K562 (cell line): ENCODE data around the gene NOP14. TPM values are rescaled to one million over a fixed set of nuclear protein-coding genes. Genes with fewer than 3 reads are reported as not detected.

ENCODE experiments used
- ATAC-seq: fragments of 200-7000 bp; cut with Tn5 transposase; 3 replicates; pipeline ENCODE4 v1.9.1; 2020; ENCODE audit warnings: moderate library complexity
- BruUV-seq: library from RNA; stranded (reverse); fragments of 400-500 nt; replicated peaks from 2 replicates; lab custom pipeline; 2021; lab: Mats Ljungman, UMichigan
- CTCF ChIA-PET: fragments of 300-600 bp; formaldehyde crosslinking; extraction: SDS; loops from one replicate; lab custom pipeline; 2021; ENCODE audit warnings: low intra/inter-chr PET ratio; lab: Yijun Ruan, JAX
- POLR2A ChIA-PET: fragments of 300-600, 350-650 bp; sonication (Branson Sonifier 250); formaldehyde crosslinking; extraction: SDS; loops from one replicate; lab custom pipeline; 2021; ENCODE audit warnings: antibody characterized with exemption, inconsistent platforms; lab: Yijun Ruan, JAX
- DNase-seq, 4 experiments: peaks; one replicate each; pipeline versions ENCODE4 v3.0.0 to v3.0.0-alpha.2; 2011 to 2018; ENCODE audit warnings: low spot score in 3 of 4, mixed read lengths in 3 of 4; ENCODE audit errors: extremely low read depth in 1 of 4
- FAIRE-seq: peaks from 2 replicates; lab custom pipeline; 2011; peaks lifted over from hg19 to GRCh38; lab: Jason Lieb, UNC
- H2AFZ ChIP-seq: 2 replicates; pipeline ENCODE4 v1.6.0; 2011; ENCODE audit warnings: low read depth, low read length, control low read depth, inconsistent platforms
- H3K27ac ChIP-seq: fragments of 200-600 bp; 3 replicates; pipeline ENCODE4 v1.8.0; 2011; ENCODE audit warnings: low read depth, mild to moderate bottlenecking, control low read depth, inconsistent platforms, low read length, moderate library complexity, mixed read lengths; ENCODE audit errors: extremely low read depth
- H3K27me3 ChIP-seq, 2 experiments: fragments of 300-600 bp in 1 of 2; 2 replicates in 1 of 2; 3 replicates in 1 of 2; pipeline versions ENCODE4 v1.6.0 to v1.8.0; 2011; ENCODE audit warnings: inconsistent platforms in 2 of 2, low read length in 2 of 2, mild to moderate bottlenecking in 1 of 2, mixed read lengths in 1 of 2, moderate library complexity in 1 of 2; ENCODE audit not compliant: control insufficient read depth in 2 of 2, insufficient read depth in 2 of 2
- H3K36me3 ChIP-seq: fragments of 300-600 bp; 3 replicates; pipeline ENCODE4 v1.8.0; 2011; ENCODE audit warnings: mild to moderate bottlenecking, low read length, inconsistent platforms; ENCODE audit not compliant: control insufficient read depth, insufficient read depth
- H3K4me1 ChIP-seq, 2 experiments: fragments of 200-600 bp in 1 of 2; replicated peaks in 1 of 2; 2 replicates in 1 of 2; 3 replicates in 1 of 2; pipeline versions ENCODE4 v1.5.1 to v1.8.0; 2011; ENCODE audit warnings: inconsistent platforms in 2 of 2, low read length in 2 of 2, mild to moderate bottlenecking in 1 of 2, mixed read lengths in 1 of 2, moderate library complexity in 1 of 2; ENCODE audit not compliant: control insufficient read depth in 2 of 2, insufficient read depth in 2 of 2
- H3K4me2 ChIP-seq: 2 replicates; pipeline ENCODE4 v1.6.1; 2011; ENCODE audit warnings: low read length, control low read depth, inconsistent platforms, mixed read lengths; ENCODE audit not compliant: insufficient read depth
- H3K4me3 ChIP-seq: fragments of 200-600 bp; sonication (generic), shearing (Covaris generic); 2 replicates; pipeline ENCODE4 v1.5.1; 2016; ENCODE audit warnings: control low read depth, inconsistent platforms
- H3K79me2 ChIP-seq: fragments of 200-600 bp; 3 replicates; pipeline ENCODE4 v1.8.0; 2011; ENCODE audit warnings: low read length, inconsistent platforms; ENCODE audit not compliant: control insufficient read depth, insufficient read depth
- H3K9ac ChIP-seq, 2 experiments: 2 replicates each; pipeline versions ENCODE4 v1.6.0 to v1.6.1; 2011; ENCODE audit warnings: low read depth in 2 of 2, low read length in 2 of 2, control low read depth in 1 of 2, inconsistent platforms in 1 of 2, mild to moderate bottlenecking in 1 of 2, mixed read lengths in 1 of 2; ENCODE audit not compliant: insufficient read depth in 1 of 2
- H3K9me1 ChIP-seq: one replicate; pipeline ENCODE4 v1.6.0; 2011; ENCODE audit warnings: inconsistent platforms, mild to moderate bottlenecking, low read length, moderate library complexity; ENCODE audit not compliant: control insufficient read depth, insufficient read depth
- H3K9me3 ChIP-seq: replicated peaks from 2 replicates; pipeline ENCODE4 v1.5.1; 2011; ENCODE audit warnings: low read depth, low read length, inconsistent platforms; ENCODE audit not compliant: control insufficient read depth, insufficient read depth
- H4K20me1 ChIP-seq: replicated peaks from 2 replicates; pipeline ENCODE4 v1.6.1; 2011; ENCODE audit warnings: low read length, inconsistent platforms, mixed read lengths; ENCODE audit not compliant: control insufficient read depth, insufficient read depth
- BDP1 ChIP-seq: IDR thresholded peaks from 3 replicates; pipeline ENCODE4 v1.6.1; 2011; ENCODE audit not compliant: insufficient read length, insufficient read depth
- ETV1 ChIP-seq: fragments of 450-650 bp; conservative IDR thresholded peaks from 2 replicates; pipeline ENCODE4 v1.6.1; 2016; ENCODE audit warnings: missing genetic modification characterization, control low read depth, low read depth, missing compliant biosample characterization
- FOXK1 ChIP-seq: sonication (generic); formaldehyde crosslinking; IDR thresholded peaks from 2 replicates; pipeline ENCODE4 v1.8.0; 2022; ENCODE audit warnings: missing genetic modification reagents, mild to moderate bottlenecking, borderline replicate concordance
- KAT8 ChIP-seq: fragments of 450-650 bp; IDR thresholded peaks from 2 replicates; pipeline ENCODE4 v1.6.1; 2016; ENCODE audit warnings: low read depth, mild to moderate bottlenecking
- MCM3 ChIP-seq: fragments of 450-650 bp; IDR thresholded peaks from 2 replicates; pipeline ENCODE4 v1.6.1; 2016
- MTF1 ChIP-seq: fragments of 250-450 bp; sonication (Bioruptor Pico); IDR thresholded peaks from 2 replicates; pipeline ENCODE4 v1.9.0; 2021; ENCODE audit warnings: moderate library complexity, mild to moderate bottlenecking, inconsistent platforms, borderline replicate concordance
- POLR3A ChIP-seq: IDR thresholded peaks from 2 replicates; pipeline ENCODE4 v1.6.1; 2011; ENCODE audit warnings: borderline replicate concordance, mild to moderate bottlenecking, moderate library complexity; ENCODE audit not compliant: insufficient read length, insufficient read depth; ENCODE audit errors: extremely low read depth
- PTBP1 ChIP-seq: fragments of 200-400 bp; formaldehyde crosslinking; IDR thresholded peaks from 2 replicates; pipeline ENCODE4 v1.6.1; 2017; ENCODE audit warnings: low read depth, low read length
- RNF2 ChIP-seq: sonication (generic); IDR thresholded peaks from 2 replicates; pipeline ENCODE4 v1.6.1; 2016
- TBP ChIP-seq: optimal IDR thresholded peaks from 2 replicates; pipeline ENCODE3; 2011; ENCODE audit warnings: low read depth, low read length, improper control_type of control experiment
- ZFX ChIP-seq: sonication (generic); formaldehyde crosslinking; IDR thresholded peaks from 2 replicates; pipeline ENCODE4 v1.8.0; 2022; ENCODE audit warnings: mild to moderate bottlenecking, missing genetic modification reagents, moderate library complexity
- WGBS: fragments of 100-300 bp; shearing (Covaris generic); methylation state at CpG from one replicate; pipeline ENCODE4 v1.1.6; 2016; ENCODE audit warnings: low coverage, mixed read lengths; ENCODE audit not compliant: insufficient coverage; ENCODE audit errors: missing lambda C conversion rate; 5-methylcytosine and 5-hydroxymethylcytosine counted together
- in situ Hi-C: fragments of 300-500 bp; cut with MboI; formaldehyde crosslinking; loops from 4 replicates; pipeline ENCODE4 v1.15.0; 2018; ENCODE audit warnings: inconsistent platforms, mixed read lengths
- intact Hi-C: fragments of 100-400 bp; cut with micrococcal nuclease; formaldehyde crosslinking; loops from 2 replicates; pipeline ENCODE4 v1.14.2; 2022
- polyA plus RNA-seq, 8 experiments: library from polyadenylated mRNA; depleted of rRNA in 4 of 8; stranded (reverse) in 5 of 8; unstranded in 3 of 8; fragments of >200 nt; fragmentation: Nextera tagmentation in 2 of 8; fragmentation: Illumina TruSeq in 1 of 8; extraction: Ambion mirVana in 2 of 8; extraction: Trizol in 1 of 8; gene quantifications; 2 replicates each; pipeline versions ENCODE4 v1.2.1 to v1.2.3, GENCODE V29; 2011 to 2014; ENCODE audit warnings: inconsistent platforms in 1 of 8, missing spikeins in 1 of 8
- total RNA-seq, 7 experiments: library from RNA; depleted of rRNA in 6 of 7; stranded (reverse); fragments of >200 nt in 6 of 7; fragmentation: Illumina TruSeq in 2 of 7; extraction: Trizol in 2 of 7; gene quantifications; 2 replicates each; pipeline versions ENCODE4 v1.2.1 to v1.2.3, GENCODE V29; 2011 to 2021; ENCODE audit warnings: low replicate concordance in 1 of 7
- TF ChIP-seq, protein P1 (sequence below): sonication (generic); formaldehyde crosslinking; IDR thresholded peaks from 2 replicates; pipeline ENCODE4 v1.8.1; 2023; ENCODE audit warnings: mild to moderate bottlenecking, missing genetic modification reagents
- TF ChIP-seq, protein P2 (sequence below): fragments of 450-650 bp; formaldehyde crosslinking; IDR thresholded peaks from 2 replicates; pipeline ENCODE4 v1.4.0; 2020; ENCODE audit warnings: mild to moderate bottlenecking, mixed read lengths
- TF ChIP-seq, protein P3 (sequence below): fragments of 250-450 bp; sonication (Bioruptor Pico); IDR thresholded peaks from 2 replicates; pipeline ENCODE4 v1.8.0; 2021; ENCODE audit warnings: mild to moderate bottlenecking, moderate library complexity
- TF ChIP-seq, protein P4 (sequence below), 3 experiments: IDR thresholded peaks in 2 of 3; conservative IDR thresholded peaks in 1 of 3; 2 replicates each; pipeline ENCODE4 v1.5.1; 2011 to 2012; ENCODE audit warnings: low read length in 3 of 3, mild to moderate bottlenecking in 3 of 3, control low read depth in 2 of 3, improper control_type of control experiment in 1 of 3, inconsistent platforms in 1 of 3, low read depth in 1 of 3, mixed read lengths in 1 of 3, moderate library complexity in 1 of 3; ENCODE audit not compliant: insufficient read depth in 2 of 3

The NOP14 gene
- total and polyA plus RNA-seq, 9 of the 15 experiments (the other 6 are each of a cell fraction or from before 2014, with no cell fraction given) = 12.7 to 76.0 (median 50.9) TPM

DNA sequence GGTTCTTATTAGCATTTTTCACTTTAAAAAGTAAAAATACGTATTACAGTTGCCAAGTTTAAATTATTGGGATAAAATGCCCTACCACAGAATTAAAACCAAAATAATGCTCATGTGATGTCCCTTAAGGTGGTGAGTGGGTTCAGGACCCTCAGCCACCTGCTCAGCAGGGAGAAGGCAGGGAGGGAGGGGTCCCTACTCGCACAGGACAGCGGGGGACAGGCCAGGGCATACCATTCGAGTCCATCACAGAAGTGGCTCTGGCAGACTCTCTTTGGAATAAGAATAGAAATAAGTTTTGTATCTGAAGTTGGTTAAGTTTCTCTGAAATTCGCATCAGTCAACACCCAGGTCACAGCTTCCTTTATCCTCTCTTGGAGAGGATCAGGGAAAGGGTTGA, 37.7 kb downstream of the NOP14 start:
- Histone ChIP-seq H3K9me3 (no peaks in the 10 kb centered on the region), H3K4me1 (peaks cover 0 to 6% of the 10 kb centered on the region in 2 experiments; a peak in 1 of 5 replicates), H2AFZ (no peak overlapping the region), H4K20me1 (0 out of 2 replicates have a peak, but pooled peaks cover 8% of the 10 kb centered on the region), H3K27me3 (no peaks in the 10 kb centered on the region), H3K9ac (no peak overlapping the region), H3K4me3 (no peak overlapping the region), H3K9me1 (no peaks in the 10 kb centered on the region), H3K79me2 (no peaks in the 10 kb centered on the region), H3K4me2 (no peak overlapping the region), H3K36me3 (peaks cover 68% of the 10 kb centered on the region; the same call in 2 of the 3 replicates), H3K27ac (no peak overlapping the region)
- ATAC-seq (no peak), DNase-seq (no peak), FAIRE-seq (no peak)
- CTCF ChIA-PET = no interaction called here
- in situ Hi-C loops (no loop called here), intact Hi-C loops (no loop called here)
- whole genome bisulfite sequencing = 92% methylated on average over 5 of the region's 5 CpGs
- TF ChIP-seq RNF2 (no peak), MTF1 (CRISPR knock-in tag) (no peak), POLR3A (no peak), FOXK1 (CRISPR knock-in tag) (no peak), PTBP1 (no peak), TBP (no peak), ETV1 (tag) (no peak), ZFX (CRISPR knock-in tag) (no peak), MCM3 (no peak), KAT8 (no peak), BDP1 (no peak)
- TF ChIP-seq, protein P1, sequence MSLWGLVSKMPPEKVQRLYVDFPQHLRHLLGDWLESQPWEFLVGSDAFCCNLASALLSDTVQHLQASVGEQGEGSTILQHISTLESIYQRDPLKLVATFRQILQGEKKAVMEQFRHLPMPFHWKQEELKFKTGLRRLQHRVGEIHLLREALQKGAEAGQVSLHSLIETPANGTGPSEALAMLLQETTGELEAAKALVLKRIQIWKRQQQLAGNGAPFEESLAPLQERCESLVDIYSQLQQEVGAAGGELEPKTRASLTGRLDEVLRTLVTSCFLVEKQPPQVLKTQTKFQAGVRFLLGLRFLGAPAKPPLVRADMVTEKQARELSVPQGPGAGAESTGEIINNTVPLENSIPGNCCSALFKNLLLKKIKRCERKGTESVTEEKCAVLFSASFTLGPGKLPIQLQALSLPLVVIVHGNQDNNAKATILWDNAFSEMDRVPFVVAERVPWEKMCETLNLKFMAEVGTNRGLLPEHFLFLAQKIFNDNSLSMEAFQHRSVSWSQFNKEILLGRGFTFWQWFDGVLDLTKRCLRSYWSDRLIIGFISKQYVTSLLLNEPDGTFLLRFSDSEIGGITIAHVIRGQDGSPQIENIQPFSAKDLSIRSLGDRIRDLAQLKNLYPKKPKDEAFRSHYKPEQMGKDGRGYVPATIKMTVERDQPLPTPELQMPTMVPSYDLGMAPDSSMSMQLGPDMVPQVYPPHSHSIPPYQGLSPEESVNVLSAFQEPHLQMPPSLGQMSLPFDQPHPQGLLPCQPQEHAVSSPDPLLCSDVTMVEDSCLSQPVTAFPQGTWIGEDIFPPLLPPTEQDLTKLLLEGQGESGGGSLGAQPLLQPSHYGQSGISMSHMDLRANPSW (CRISPR knock-in tag) = no peak
- TF ChIP-seq, protein P2, sequence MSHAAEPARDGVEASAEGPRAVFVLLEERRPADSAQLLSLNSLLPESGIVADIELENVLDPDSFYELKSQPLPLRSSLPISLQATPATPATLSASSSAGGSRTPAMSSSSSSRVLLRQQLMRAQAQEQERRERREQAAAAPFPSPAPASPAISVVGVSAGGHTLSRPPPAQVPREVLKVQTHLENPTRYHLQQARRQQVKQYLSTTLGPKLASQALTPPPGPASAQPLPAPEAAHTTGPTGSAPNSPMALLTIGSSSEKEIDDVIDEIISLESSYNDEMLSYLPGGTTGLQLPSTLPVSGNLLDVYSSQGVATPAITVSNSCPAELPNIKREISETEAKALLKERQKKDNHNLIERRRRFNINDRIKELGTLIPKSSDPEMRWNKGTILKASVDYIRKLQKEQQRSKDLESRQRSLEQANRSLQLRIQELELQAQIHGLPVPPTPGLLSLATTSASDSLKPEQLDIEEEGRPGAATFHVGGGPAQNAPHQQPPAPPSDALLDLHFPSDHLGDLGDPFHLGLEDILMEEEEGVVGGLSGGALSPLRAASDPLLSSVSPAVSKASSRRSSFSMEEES (CRISPR knock-in tag) = no peak
- TF ChIP-seq, protein P3, sequence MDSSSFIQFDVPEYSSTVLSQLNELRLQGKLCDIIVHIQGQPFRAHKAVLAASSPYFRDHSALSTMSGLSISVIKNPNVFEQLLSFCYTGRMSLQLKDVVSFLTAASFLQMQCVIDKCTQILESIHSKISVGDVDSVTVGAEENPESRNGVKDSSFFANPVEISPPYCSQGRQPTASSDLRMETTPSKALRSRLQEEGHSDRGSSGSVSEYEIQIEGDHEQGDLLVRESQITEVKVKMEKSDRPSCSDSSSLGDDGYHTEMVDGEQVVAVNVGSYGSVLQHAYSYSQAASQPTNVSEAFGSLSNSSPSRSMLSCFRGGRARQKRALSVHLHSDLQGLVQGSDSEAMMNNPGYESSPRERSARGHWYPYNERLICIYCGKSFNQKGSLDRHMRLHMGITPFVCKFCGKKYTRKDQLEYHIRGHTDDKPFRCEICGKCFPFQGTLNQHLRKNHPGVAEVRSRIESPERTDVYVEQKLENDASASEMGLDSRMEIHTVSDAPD (CRISPR knock-in tag) = no peak
- TF ChIP-seq, protein P4, sequence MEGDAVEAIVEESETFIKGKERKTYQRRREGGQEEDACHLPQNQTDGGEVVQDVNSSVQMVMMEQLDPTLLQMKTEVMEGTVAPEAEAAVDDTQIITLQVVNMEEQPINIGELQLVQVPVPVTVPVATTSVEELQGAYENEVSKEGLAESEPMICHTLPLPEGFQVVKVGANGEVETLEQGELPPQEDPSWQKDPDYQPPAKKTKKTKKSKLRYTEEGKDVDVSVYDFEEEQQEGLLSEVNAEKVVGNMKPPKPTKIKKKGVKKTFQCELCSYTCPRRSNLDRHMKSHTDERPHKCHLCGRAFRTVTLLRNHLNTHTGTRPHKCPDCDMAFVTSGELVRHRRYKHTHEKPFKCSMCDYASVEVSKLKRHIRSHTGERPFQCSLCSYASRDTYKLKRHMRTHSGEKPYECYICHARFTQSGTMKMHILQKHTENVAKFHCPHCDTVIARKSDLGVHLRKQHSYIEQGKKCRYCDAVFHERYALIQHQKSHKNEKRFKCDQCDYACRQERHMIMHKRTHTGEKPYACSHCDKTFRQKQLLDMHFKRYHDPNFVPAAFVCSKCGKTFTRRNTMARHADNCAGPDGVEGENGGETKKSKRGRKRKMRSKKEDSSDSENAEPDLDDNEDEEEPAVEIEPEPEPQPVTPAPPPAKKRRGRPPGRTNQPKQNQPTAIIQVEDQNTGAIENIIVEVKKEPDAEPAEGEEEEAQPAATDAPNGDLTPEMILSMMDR (IDR thresholded peaks at IDR 0.05 in 2 of 3, conservative IDR thresholded peaks at IDR 0.05 in 1 of 3; ENCODE audit: insufficient read depth in 2 of 3, low read depth in 1 of 3, low read length in 3 of 3) = no peak
- POLR2A ChIA-PET = interaction anchor here (0.7 to 1.0 kb wide), 2 partner anchors 10 to 95 kb away, joined by 3 read pairs; no protein-coding TSS in a partner anchor
- no TSS peak for BruUV-seq
